AG04450 (cell line): Measurements from ENCODE around the gene CCNQ. TPM values are rescaled to one million over a fixed set of nuclear protein-coding genes. Genes with fewer than 3 reads are reported as not detected.

Experiments used
- polyA plus RNA-seq: library from polyadenylated mRNA; depleted of rRNA; stranded (reverse); fragments of >200 nt; gene quantifications from 2 replicates; pipeline ENCODE4 v1.2.3, GENCODE V29; 2011; rRNA removed

The CCNQ gene
- polyA plus RNA-seq, 1 experiment = 23.6 TPM

Other genes with a start within 250 kb of the CCNQ start
- gene PNMA6E, start 197.8 kb downstream of the CCNQ start, polyA plus RNA-seq = not detected in 2 replicates
- gene ZFP92, start 187.7 kb downstream of the CCNQ start, polyA plus RNA-seq = 0.02 TPM in 2 replicates
- not detected in 2 replicates for gene TREX2, start 153.1 kb downstream of the CCNQ start, polyA plus RNA-seq
- gene HAUS7, start 128.6 kb downstream of the CCNQ start, polyA plus RNA-seq = 13.2 and 16.5 TPM in 2 replicates
- 97.2 and 143 TPM in 2 replicates for gene BGN, start 104.2 kb downstream of the CCNQ start, polyA plus RNA-seq
- gene ATP2B3, start 81.5 kb downstream of the CCNQ start, polyA plus RNA-seq = 0.01 TPM in 1 of 2 replicates, not detected in the other
- gene DUSP9, start 48.1 kb upstream of the CCNQ start, polyA plus RNA-seq = not detected in 2 replicates
- 0.17 TPM in 1 of 2 replicates, not detected in the other for gene PNCK, start 74.7 kb upstream of the CCNQ start, polyA plus RNA-seq
- 6.9 and 12.3 TPM in 2 replicates for gene SLC6A8, start 88.8 kb upstream of the CCNQ start, polyA plus RNA-seq
- 108 and 114 TPM in 2 replicates for gene BCAP31, start 125.2 kb upstream of the CCNQ start, polyA plus RNA-seq
- gene ABCD1, start 125.7 kb upstream of the CCNQ start, polyA plus RNA-seq = 4.2 and 5.8 TPM in 2 replicates
- gene PLXNB3, start 165.1 kb upstream of the CCNQ start, polyA plus RNA-seq = 4.6 and 5.5 TPM in 2 replicates
- 0.27 and 0.51 TPM in 2 replicates for gene SRPK3, start 181.9 kb upstream of the CCNQ start, polyA plus RNA-seq
- gene IDH3G, start 195.2 kb upstream of the CCNQ start, polyA plus RNA-seq = 42.8 and 60.7 TPM in 2 replicates
- 277 and 363 TPM in 2 replicates for gene SSR4, start 195.5 kb upstream of the CCNQ start, polyA plus RNA-seq
- 0.04 and 0.29 TPM in 2 replicates for gene PDZD4, start 231.4 kb upstream of the CCNQ start, polyA plus RNA-seq